ENCODE results near the gene SCFD2. TPM values are rescaled to one million over a fixed set of nuclear protein-coding genes. Genes with fewer than 3 reads are reported as not detected.

The SCFD2 gene
- polyA plus RNA-seq, 1 donor from 2014 or later = 17.2 TPM

DNA sequence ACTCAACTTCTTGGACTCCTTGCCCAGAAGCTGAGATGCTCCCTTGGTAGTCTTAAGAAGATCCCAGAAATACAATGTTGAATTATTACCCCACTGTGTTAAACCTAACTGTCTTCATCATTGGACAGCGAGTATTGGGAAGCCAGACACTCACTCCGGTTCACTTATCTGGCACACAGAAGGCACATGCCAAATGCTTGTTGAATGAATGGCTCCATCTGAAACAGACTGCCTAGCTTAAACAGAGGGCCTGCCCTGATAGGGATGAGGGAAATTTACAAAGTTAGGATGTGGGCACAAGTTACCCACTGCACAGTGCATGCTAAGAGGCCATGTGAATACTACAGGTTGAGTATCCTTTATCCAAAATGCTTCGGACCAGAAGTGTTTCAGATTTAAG, 424.4 kb downstream of the SCFD2 start:
- Mint-ChIP-seq H3K4me3 (no peak overlapping the region), H3K4me1 (peaks cover 0 to 4% (median 0%) of the 10 kb centered on the region in 3 donors), H3K27me3 (no peaks in the 10 kb centered on the region), H3K27ac (no peak overlapping the region), H3K9me3 (peaks cover 0 to 4% (median 0%) of the 10 kb centered on the region in 3 donors), H3K36me3 (peaks cover 6% of the 10 kb centered on the region)

DNA sequence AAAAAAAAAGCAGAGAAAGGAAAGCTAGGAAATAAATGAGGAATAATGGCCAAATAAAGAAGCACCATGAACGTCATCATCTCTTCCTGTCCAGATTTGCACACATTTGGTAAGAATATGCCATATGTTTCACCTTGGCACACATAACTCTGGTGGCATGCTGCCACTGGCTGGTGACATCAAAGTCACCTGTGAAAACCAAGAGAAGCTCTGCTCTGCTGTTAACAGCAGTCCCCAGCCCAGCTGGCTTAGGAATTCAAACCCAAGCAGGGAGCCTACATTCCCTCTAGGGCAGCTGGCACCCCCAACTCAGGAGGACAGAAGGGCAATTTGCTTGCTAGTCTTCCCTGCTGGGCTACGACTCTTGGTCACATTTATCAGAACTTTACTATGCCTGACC, 426.1 kb downstream of the SCFD2 start:
- Mint-ChIP-seq H3K4me1 (peaks cover 0 to 4% (median 0%) of the 10 kb centered on the region in 3 donors), H3K9me3 (peaks cover 0 to 4% (median 0%) of the 10 kb centered on the region in 3 donors), H3K36me3 (peaks cover 6% of the 10 kb centered on the region), H3K4me3 (no peak overlapping the region), H3K27ac (no peak overlapping the region), H3K27me3 (no peaks in the 10 kb centered on the region)

GRCh38 chr4:52939325-52939724, 426.5 kb downstream of the SCFD2 start:
- Mint-ChIP-seq H3K9me3 (peaks cover 0 to 4% (median 0%) of the 10 kb centered on the region in 3 donors), H3K27me3 (no peaks in the 10 kb centered on the region), H3K27ac (no peak overlapping the region), H3K4me1 (peaks cover 0 to 4% (median 0%) of the 10 kb centered on the region in 3 donors), H3K36me3 (peaks cover 6% of the 10 kb centered on the region), H3K4me3 (no peak overlapping the region)

- peaks cover 0 to 4% (median 0%) of the 10 kb centered on the region in 3 donors for H3K4me1 Mint-ChIP-seq
- no peak overlapping the region for H3K4me3 Mint-ChIP-seq
- H3K27me3 Mint-ChIP-seq = no peaks in the 10 kb centered on the region
- H3K36me3 Mint-ChIP-seq = peaks cover 12% of the 10 kb centered on the region
- H3K9me3 Mint-ChIP-seq = peaks cover 0 to 4% (median 0%) of the 10 kb centered on the region in 3 donors
- H3K27ac Mint-ChIP-seq = no peak overlapping the region
Measured at GRCh38 chr4:52937829-52938228, 428.0 kb downstream of the SCFD2 start.

DNA sequence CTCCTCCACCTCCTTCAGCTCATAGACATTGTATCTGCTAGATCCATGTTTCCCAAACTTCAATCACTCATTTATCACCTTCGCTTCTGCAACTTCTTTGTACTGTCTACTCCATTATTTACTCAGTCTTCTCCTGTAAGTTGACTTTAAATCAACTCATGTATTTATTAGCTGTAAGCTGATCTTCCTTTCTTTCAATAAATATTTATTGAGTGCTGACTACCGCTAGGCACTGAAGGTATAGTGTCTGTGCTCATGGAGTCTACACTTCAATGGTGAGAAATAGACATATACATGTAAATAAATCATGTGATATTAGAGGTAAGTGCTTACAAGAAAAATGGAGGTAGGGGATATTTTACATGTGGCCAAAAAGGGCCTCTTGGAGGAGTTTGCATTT, 429.1 kb downstream of the SCFD2 start:
- H3K9me3 Mint-ChIP-seq = peaks cover 0 to 4% (median 0%) of the 10 kb centered on the region in 3 donors
- peaks cover 14% of the 10 kb centered on the region for H3K36me3 Mint-ChIP-seq
- H3K27me3 Mint-ChIP-seq = no peaks in the 10 kb centered on the region
- no peak overlapping the region for H3K27ac Mint-ChIP-seq
- peaks cover 0 to under 1% (median 0%) of the 10 kb centered on the region in 3 donors for H3K4me1 Mint-ChIP-seq
- no peak overlapping the region for H3K4me3 Mint-ChIP-seq

- Mint-ChIP-seq H3K36me3 (peaks cover 13% of the 10 kb centered on the region), H3K4me1 (no peaks in the 10 kb centered on the region), H3K27me3 (no peaks in the 10 kb centered on the region), H3K27ac (no peak overlapping the region), H3K9me3 (peaks cover 2 to 5% (median 4%) of the 10 kb centered on the region in 3 donors), H3K4me3 (no peak overlapping the region)
Measured at GRCh38 chr4:52935317-52935716, 430.5 kb downstream of the SCFD2 start.

GRCh38 chr4:52933738-52934137, 432.1 kb downstream of the SCFD2 start:
- no peaks in the 10 kb centered on the region for H3K27me3 Mint-ChIP-seq
- H3K9me3 Mint-ChIP-seq = peaks cover 2 to 5% (median 5%) of the 10 kb centered on the region in 3 donors
- H3K4me3 Mint-ChIP-seq = no peak overlapping the region
- peaks cover 14% of the 10 kb centered on the region for H3K36me3 Mint-ChIP-seq
- no peaks in the 10 kb centered on the region for H3K4me1 Mint-ChIP-seq
- H3K27ac Mint-ChIP-seq = no peak overlapping the region

DNA sequence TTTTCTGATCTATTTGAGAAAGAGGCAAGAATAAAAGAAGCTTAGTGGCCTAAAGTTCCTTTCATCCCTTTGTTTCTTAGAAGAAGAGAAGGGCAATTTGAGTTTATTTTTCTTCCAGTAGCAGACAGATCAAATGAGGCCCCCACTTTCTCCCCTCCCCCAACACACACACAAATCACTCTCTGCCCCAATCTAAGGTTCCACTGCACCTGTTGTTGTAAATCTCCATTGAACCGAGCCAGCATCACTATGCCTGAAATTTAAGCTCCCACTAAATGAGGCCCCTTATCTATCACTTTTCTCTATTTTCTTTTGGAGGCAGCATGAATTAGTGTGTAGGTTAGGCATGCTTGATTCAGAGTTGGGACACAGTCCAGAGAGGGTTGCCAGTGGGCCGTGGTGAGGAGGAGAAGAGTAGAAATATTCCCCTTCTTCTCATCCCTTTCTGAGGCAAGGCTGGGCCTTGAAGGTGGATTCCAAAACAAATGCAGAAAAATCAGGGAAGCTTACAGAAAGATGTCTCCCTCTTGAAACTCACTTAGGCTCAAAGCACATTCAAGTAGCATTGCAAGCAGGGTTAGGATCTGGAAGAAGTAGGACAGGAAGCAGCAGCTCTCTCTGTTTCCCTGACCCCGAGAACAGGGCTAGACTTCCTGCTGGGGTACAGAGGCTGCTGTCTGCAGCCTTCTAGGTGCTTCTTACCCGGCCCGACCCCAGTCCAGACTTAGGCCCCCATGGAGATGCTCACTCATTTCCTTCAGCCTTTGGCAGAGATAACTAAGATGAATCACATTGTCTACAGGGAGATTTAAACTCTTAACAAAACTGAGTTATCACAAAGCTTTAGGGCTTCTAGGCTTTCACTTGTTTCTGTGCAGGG, 433.0 kb downstream of the SCFD2 start:
- H3K4me1 Mint-ChIP-seq = no peaks in the 10 kb centered on the region
- no peak overlapping the region for H3K4me3 Mint-ChIP-seq
- peaks cover 14% of the 10 kb centered on the region for H3K36me3 Mint-ChIP-seq
- no peak overlapping the region for H3K27ac Mint-ChIP-seq
- no peaks in the 10 kb centered on the region for H3K27me3 Mint-ChIP-seq
- peaks cover 2 to 5% (median 5%) of the 10 kb centered on the region in 3 donors for H3K9me3 Mint-ChIP-seq

DNA sequence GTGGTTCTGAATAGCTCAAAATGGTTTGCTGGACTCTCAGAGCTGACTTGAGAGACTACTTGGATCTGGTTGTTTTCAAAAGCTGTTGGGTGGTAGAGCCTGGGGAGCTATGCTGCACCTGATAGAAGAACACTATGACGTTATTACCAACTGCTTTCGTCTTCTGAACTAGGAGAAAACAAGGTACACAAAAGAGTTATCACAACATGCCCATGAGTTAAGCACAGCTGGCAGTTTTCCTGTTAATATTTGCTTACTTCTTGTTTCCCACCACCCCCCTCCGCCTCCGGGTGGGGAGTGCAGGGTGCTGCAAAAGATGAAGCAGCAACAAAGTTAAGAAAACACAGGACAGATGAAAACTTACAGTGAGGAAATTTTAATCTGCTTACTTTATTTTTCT, 434.6 kb downstream of the SCFD2 start:
- H3K4me1 Mint-ChIP-seq = no peaks in the 10 kb centered on the region
- no peaks in the 10 kb centered on the region for H3K27me3 Mint-ChIP-seq
- peaks cover 14% of the 10 kb centered on the region for H3K36me3 Mint-ChIP-seq
- H3K4me3 Mint-ChIP-seq = no peak overlapping the region
- peaks cover 1 to 5% (median 2%) of the 10 kb centered on the region in 3 donors for H3K9me3 Mint-ChIP-seq
- H3K27ac Mint-ChIP-seq = no peak overlapping the region

DNA sequence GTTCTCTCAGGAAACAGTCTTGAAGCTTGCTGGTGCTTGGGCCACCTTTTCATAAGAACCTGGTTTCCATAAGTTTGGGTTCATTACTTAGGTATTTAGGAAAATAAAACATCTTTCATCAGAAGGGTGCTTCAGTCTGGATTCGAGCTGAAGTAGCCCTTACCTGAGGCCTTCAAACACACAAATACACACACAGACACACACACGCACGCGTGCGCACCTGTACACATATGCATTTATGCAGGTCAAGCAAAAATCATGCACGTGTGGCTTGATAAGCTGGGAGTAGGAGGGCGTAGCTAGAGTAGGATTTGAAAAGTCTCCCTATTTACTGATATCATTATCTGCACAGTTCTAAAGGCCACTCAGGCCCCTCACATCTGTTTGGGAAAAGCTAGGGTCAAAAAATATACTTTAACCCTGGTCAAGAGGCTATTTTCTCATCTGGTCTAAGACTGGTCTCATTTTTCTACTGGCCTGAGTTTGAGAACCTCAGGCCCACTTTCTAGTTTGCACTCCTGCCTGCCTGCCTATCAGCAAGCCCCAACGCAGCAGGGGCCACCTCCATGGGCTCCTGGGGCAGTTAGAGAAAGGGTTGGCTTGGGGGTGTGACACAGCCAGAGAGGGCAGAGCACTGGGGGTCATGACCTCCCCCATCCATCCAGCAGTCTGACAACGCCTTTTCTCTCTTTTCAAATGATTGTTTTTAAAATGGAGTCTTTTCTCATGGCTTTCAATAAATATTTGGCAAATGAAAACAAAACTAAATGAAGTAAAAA, 439.5 kb downstream of the SCFD2 start:
- peaks cover 5% of the 10 kb centered on the region for H3K36me3 Mint-ChIP-seq
- no peak overlapping the region for H3K4me3 Mint-ChIP-seq
- no peaks in the 10 kb centered on the region for H3K27me3 Mint-ChIP-seq
- H3K27ac Mint-ChIP-seq = no peak overlapping the region
- peaks cover 1 to 5% (median 2%) of the 10 kb centered on the region in 3 donors for H3K9me3 Mint-ChIP-seq
- no peaks in the 10 kb centered on the region for H3K4me1 Mint-ChIP-seq

DNA sequence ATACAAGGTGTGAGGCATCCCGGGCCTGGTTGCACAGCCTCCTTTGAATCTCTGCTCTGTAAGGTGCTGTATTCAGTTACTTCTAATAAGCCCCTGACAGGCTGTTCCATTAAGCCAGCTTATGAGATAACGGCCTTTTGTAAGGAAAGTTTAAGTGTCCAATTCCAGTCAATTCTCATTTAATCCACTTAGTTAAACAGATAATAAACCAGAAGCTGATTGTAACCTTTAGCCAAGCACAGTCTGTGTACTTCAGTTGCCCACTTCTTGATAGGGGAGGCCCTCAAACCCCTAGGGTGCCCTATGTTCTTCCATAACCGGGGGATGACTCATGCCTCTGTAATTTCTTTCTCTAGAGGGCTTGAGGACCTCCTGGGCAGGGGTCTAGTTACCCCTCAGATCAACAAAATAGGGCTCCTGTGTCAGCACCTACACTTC, 440.3 kb downstream of the SCFD2 start:
- peaks cover 5% of the 10 kb centered on the region for H3K36me3 Mint-ChIP-seq

GRCh38 chr4:52919461-52919860, 446.4 kb downstream of the SCFD2 start:
- no peaks in the 10 kb centered on the region for H3K27me3 Mint-ChIP-seq
- peaks cover 0 to 2% (median 0%) of the 10 kb centered on the region in 3 donors for H3K9me3 Mint-ChIP-seq
- H3K36me3 Mint-ChIP-seq = no peaks in the 10 kb centered on the region
- no peaks in the 10 kb centered on the region for H3K4me1 Mint-ChIP-seq
- no peak overlapping the region for H3K4me3 Mint-ChIP-seq
- no peak overlapping the region for H3K27ac Mint-ChIP-seq

More for the DNA sequence above, 440.3 kb downstream of the SCFD2 start:
- no peak overlapping the region for H3K4me3 Mint-ChIP-seq
- H3K27me3 Mint-ChIP-seq = no peaks in the 10 kb centered on the region
- no peak overlapping the region for H3K27ac Mint-ChIP-seq
- H3K4me1 Mint-ChIP-seq = no peaks in the 10 kb centered on the region
- peaks cover 1 to 4% (median 1%) of the 10 kb centered on the region in 3 donors for H3K9me3 Mint-ChIP-seq

GRCh38 chr4:52917817-52918216, 448.0 kb downstream of the SCFD2 start:
- Mint-ChIP-seq H3K36me3 (no peaks in the 10 kb centered on the region), H3K4me3 (no peak overlapping the region), H3K27me3 (no peaks in the 10 kb centered on the region), H3K4me1 (no peaks in the 10 kb centered on the region), H3K9me3 (peaks cover 0 to 2% (median 0%) of the 10 kb centered on the region in 3 donors), H3K27ac (no peak overlapping the region)

- no peaks in the 10 kb centered on the region for H3K4me1 Mint-ChIP-seq
- peaks cover 0 to 2% (median 0%) of the 10 kb centered on the region in 3 donors for H3K9me3 Mint-ChIP-seq
- no peak overlapping the region for H3K4me3 Mint-ChIP-seq
- no peak overlapping the region for H3K27ac Mint-ChIP-seq
- no peaks in the 10 kb centered on the region for H3K27me3 Mint-ChIP-seq
- no peaks in the 10 kb centered on the region for H3K36me3 Mint-ChIP-seq
Measured at GRCh38 chr4:52915730-52916300, 450.0 kb downstream of the SCFD2 start.

GRCh38 chr4:52915191-52915590, 450.7 kb downstream of the SCFD2 start:
- no peaks in the 10 kb centered on the region for H3K4me1 Mint-ChIP-seq
- peaks cover 0 to 2% (median 0%) of the 10 kb centered on the region in 3 donors for H3K9me3 Mint-ChIP-seq
- no peak overlapping the region for H3K27ac Mint-ChIP-seq

More at GRCh38 chr4:52915191-52915590, 450.7 kb downstream of the SCFD2 start:
- H3K36me3 Mint-ChIP-seq = no peaks in the 10 kb centered on the region
- no peaks in the 10 kb centered on the region for H3K27me3 Mint-ChIP-seq
- no peak overlapping the region for H3K4me3 Mint-ChIP-seq
